Measurements from ENCODE around the gene DHRS4. TPM values are rescaled to one million over a fixed set of nuclear protein-coding genes. Genes with fewer than 3 reads are reported as not detected.

DHRS4 gene
- total and polyA plus RNA-seq, 2 of the 13 experiments (the other 11 are each of a cell fraction or from before 2014, with no cell fraction given): 23.9 to 45.1 TPM

- TF ChIP-seq IKZF5 (CRISPR knock-in tag; IDR thresholded peaks at IDR 0.05): peak; percentile 94
- peak; percentile 79; the same call in 1 of the 2 replicates for TF ChIP-seq SP5 (CRISPR knock-in tag; IDR thresholded peaks at IDR 0.05; ENCODE audit: borderline replicate concordance, low read depth)
- peak; percentile 99 for TF ChIP-seq EEA1 (CRISPR knock-in tag; IDR thresholded peaks at IDR 0.05; ENCODE audit: borderline replicate concordance)
- TF ChIP-seq HMG20A (CRISPR knock-in tag; IDR thresholded peaks at IDR 0.05; ENCODE audit: borderline replicate concordance): peak; percentile 10; the same call in 1 of the 2 replicates
- 0 out of 2 replicates have a peak, but pooled peaks have one; percentile 20 for TF ChIP-seq MATR3 (CRISPR knock-in tag; IDR thresholded peaks at IDR 0.05)
- peak; percentile 95; the same call in 1 of the 2 replicates for TF ChIP-seq KAT7 (CRISPR knock-in tag; IDR thresholded peaks at IDR 0.05; ENCODE audit: borderline replicate concordance)
- TF ChIP-seq, protein P1, sequence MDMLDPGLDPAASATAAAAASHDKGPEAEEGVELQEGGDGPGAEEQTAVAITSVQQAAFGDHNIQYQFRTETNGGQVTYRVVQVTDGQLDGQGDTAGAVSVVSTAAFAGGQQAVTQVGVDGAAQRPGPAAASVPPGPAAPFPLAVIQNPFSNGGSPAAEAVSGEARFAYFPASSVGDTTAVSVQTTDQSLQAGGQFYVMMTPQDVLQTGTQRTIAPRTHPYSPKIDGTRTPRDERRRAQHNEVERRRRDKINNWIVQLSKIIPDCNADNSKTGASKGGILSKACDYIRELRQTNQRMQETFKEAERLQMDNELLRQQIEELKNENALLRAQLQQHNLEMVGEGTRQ (IDR thresholded peaks at IDR 0.05; ENCODE audit: low read depth, low read length): no peak
- TF ChIP-seq, protein P1 (CRISPR knock-in tag; IDR thresholded peaks at IDR 0.05; ENCODE audit: borderline replicate concordance): peak; percentile 56; the same call in 1 of the 2 replicates
- peak; percentile 77 for TF ChIP-seq KLF9 (CRISPR knock-in tag; IDR thresholded peaks at IDR 0.05; ENCODE audit: low read depth)
- peak; percentile 94 for TF ChIP-seq CBX1 (IDR thresholded peaks at IDR 0.05; ENCODE audit: low read depth)
- TF ChIP-seq ZNF577 (CRISPR knock-in tag; IDR thresholded peaks at IDR 0.05; ENCODE audit: borderline replicate concordance, low read depth): peak; percentile 98
- peak; percentile 86 for TF ChIP-seq JUN (CRISPR knock-in tag; IDR thresholded peaks at IDR 0.05)
- TF ChIP-seq SMAD1 (CRISPR knock-in tag; IDR thresholded peaks at IDR 0.05; ENCODE audit: borderline replicate concordance, low read depth): peak; percentile 56; the same call in 1 of the 2 replicates
- peak; percentile 95 for TF ChIP-seq MEF2D (CRISPR knock-in tag; IDR thresholded peaks at IDR 0.05)
- peak; percentile 85 for TF ChIP-seq KMT2A (CRISPR knock-in tag; IDR thresholded peaks at IDR 0.05)
- no peak for TF ChIP-seq SOX5 (CRISPR knock-in tag; IDR thresholded peaks at IDR 0.05; ENCODE audit: borderline replicate concordance)
- peak; percentile 90 for TF ChIP-seq HOXD1 (CRISPR knock-in tag; IDR thresholded peaks at IDR 0.05)
- TF ChIP-seq SIX1 (CRISPR knock-in tag; IDR thresholded peaks at IDR 0.05; ENCODE audit: borderline replicate concordance): no peak
- TF ChIP-seq, protein P2, sequence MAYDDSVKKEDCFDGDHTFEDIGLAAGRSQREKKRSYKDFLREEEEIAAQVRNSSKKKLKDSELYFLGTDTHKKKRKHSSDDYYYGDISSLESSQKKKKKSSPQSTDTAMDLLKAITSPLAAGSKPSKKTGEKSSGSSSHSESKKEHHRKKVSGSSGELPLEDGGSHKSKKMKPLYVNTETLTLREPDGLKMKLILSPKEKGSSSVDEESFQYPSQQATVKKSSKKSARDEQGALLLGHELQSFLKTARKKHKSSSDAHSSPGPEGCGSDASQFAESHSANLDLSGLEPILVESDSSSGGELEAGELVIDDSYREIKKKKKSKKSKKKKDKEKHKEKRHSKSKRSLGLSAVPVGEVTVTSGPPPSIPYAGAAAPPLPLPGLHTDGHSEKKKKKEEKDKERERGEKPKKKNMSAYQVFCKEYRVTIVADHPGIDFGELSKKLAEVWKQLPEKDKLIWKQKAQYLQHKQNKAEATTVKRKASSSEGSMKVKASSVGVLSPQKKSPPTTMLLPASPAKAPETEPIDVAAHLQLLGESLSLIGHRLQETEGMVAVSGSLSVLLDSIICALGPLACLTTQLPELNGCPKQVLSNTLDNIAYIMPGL (CRISPR knock-in tag; IDR thresholded peaks at IDR 0.05; ENCODE audit: borderline replicate concordance in 1 of 2, low read depth in 1 of 2): peak; percentile 100
- TF ChIP-seq HES4 (CRISPR knock-in tag; IDR thresholded peaks at IDR 0.05; ENCODE audit: borderline replicate concordance): peak; percentile 99
- TF ChIP-seq RFXANK (CRISPR knock-in tag; IDR thresholded peaks at IDR 0.05): peak; percentile 65
- peak; percentile 99 for TF ChIP-seq NCOA1 (CRISPR knock-in tag; IDR thresholded peaks at IDR 0.05)
- TF ChIP-seq ZNF124 (CRISPR knock-in tag; IDR thresholded peaks at IDR 0.05): peak; percentile 96
- peak; percentile 93 for TF ChIP-seq SAP130 (CRISPR knock-in tag; IDR thresholded peaks at IDR 0.05; ENCODE audit: low read depth)
- TF ChIP-seq CHD2 (IDR thresholded peaks at IDR 0.05; ENCODE audit: low read depth, low read length): no peak
- TF ChIP-seq GLI4 (CRISPR knock-in tag; IDR thresholded peaks at IDR 0.05; ENCODE audit: borderline replicate concordance): peak; percentile 100
- TF ChIP-seq TOE1 (CRISPR knock-in tag; IDR thresholded peaks at IDR 0.05): peak; percentile 96; the same call in 1 of the 2 replicates
Observed at GRCh38 chr14:23953464-23954278, at the start of gene DHRS4 (continued).
